GM12878 (cell line): ENCODE data around the gene DCDC2. TPM values are rescaled to one million over a fixed set of nuclear protein-coding genes. Genes with fewer than 3 reads are reported as not detected.
A peak's percentile ranks its signal among the peaks of the same experiment; 100 is the strongest.

Source experiments
- ATAC-seq: fragments of 200-7000 bp; cut with Tn5 transposase; 3 replicates; pipeline ENCODE4 v1.9.1; 2020; ENCODE audit warnings: mild to moderate bottlenecking, moderate library complexity
- BruUV-seq: library from RNA; stranded (reverse); fragments of 400-500 nt; replicated peaks from 2 replicates; lab custom pipeline; 2021; lab: Mats Ljungman, UMichigan
- CTCF ChIA-PET: fragments of 300-600 bp; sonication (Branson Sonifier 250); formaldehyde crosslinking; extraction: SDS; loops from one replicate; lab custom pipeline; 2021; ENCODE audit warnings: inconsistent platforms; lab: Yijun Ruan, JAX
- POLR2A ChIA-PET: fragments of 350-600 bp; formaldehyde crosslinking; extraction: SDS; loops from one replicate; lab custom pipeline; 2021; ENCODE audit warnings: inconsistent platforms; lab: Charles Lee
- RAD21 ChIA-PET: fragments of 300-600 bp; sonication (Branson Sonifier 250); formaldehyde crosslinking; loops from one replicate; lab custom pipeline; 2023; ENCODE audit warnings: antibody characterized with exemption; ENCODE audit not compliant: unreplicated experiment; lab: Charles Lee
- SMC1A ChIA-PET: fragments of 300-600 bp; sonication (Branson Sonifier 250); formaldehyde crosslinking; loops from one replicate; lab custom pipeline; 2023; ENCODE audit not compliant: unreplicated experiment, uncharacterized antibody; lab: Charles Lee
- DNase-seq: peaks from one replicate; pipeline ENCODE4 v3.0.0-alpha.2; 2011; ENCODE audit warnings: low read depth, low spot score
- FAIRE-seq: peaks from 3 replicates; lab custom pipeline; 2011; peaks lifted over from hg19 to GRCh38; lab: Jason Lieb, UNC
- H2AFZ ChIP-seq: 2 replicates; pipeline ENCODE4 v1.6.0; 2011; ENCODE audit warnings: low read depth, low read length, control low read depth; ENCODE audit not compliant: control insufficient read depth
- H3K27ac ChIP-seq: 2 replicates; pipeline ENCODE4 v1.5.1; 2011; ENCODE audit warnings: control low read depth; ENCODE audit not compliant: control insufficient read depth, insufficient read depth
- H3K27me3 ChIP-seq, 2 experiments: replicated peaks in 1 of 2; 2 replicates each; pipeline versions ENCODE4 v1.6.0 to v1.6.1; 2011; ENCODE audit warnings: low read length in 1 of 2; ENCODE audit not compliant: control insufficient read depth in 2 of 2, insufficient read depth in 2 of 2
- H3K36me3 ChIP-seq, 2 experiments: 2 replicates each; pipeline ENCODE4 v1.5.1; 2011; ENCODE audit warnings: low read length in 1 of 2; ENCODE audit not compliant: control insufficient read depth in 2 of 2, insufficient read depth in 2 of 2
- H3K4me1 ChIP-seq: 2 replicates; pipeline ENCODE4 v1.6.1; 2011; ENCODE audit warnings: mild to moderate bottlenecking, low read length, moderate library complexity, mixed read lengths; ENCODE audit not compliant: control insufficient read depth, insufficient read depth
- H3K4me2 ChIP-seq: 2 replicates; pipeline ENCODE4 v1.6.0; 2011; ENCODE audit warnings: control low read depth; ENCODE audit not compliant: control insufficient read depth, insufficient read depth
- H3K4me3 ChIP-seq: fragments of 200-600 bp; sonication (generic); 2 replicates; pipeline ENCODE4 v1.5.1; 2016
- H3K79me2 ChIP-seq: 2 replicates; pipeline ENCODE4 v1.6.0; 2011; ENCODE audit warnings: low read length; ENCODE audit not compliant: control insufficient read depth, insufficient read depth
- H3K9ac ChIP-seq: 2 replicates; pipeline ENCODE4 v1.8.0; 2011; ENCODE audit warnings: low read length, control low read depth, mixed read lengths; ENCODE audit not compliant: control insufficient read depth, insufficient read depth
- H3K9me3 ChIP-seq: replicated peaks from 3 replicates; pipeline ENCODE4 v1.5.1; 2011; ENCODE audit warnings: mild to moderate bottlenecking, low read length; ENCODE audit not compliant: control insufficient read depth, insufficient read depth
- H4K20me1 ChIP-seq: 2 replicates; pipeline ENCODE4 v1.6.0; 2011; ENCODE audit not compliant: control insufficient read depth, insufficient read depth
- CBX3 ChIP-seq: fragments of 200-600 bp; sonication (generic); IDR thresholded peaks from 2 replicates; pipeline ENCODE4 v1.6.1; 2016; ENCODE audit warnings: low read depth, borderline replicate concordance
- SKIL ChIP-seq: fragments of 450-650 bp; IDR thresholded peaks from 2 replicates; pipeline ENCODE4 v1.6.1; 2017; ENCODE audit warnings: mild to moderate bottlenecking, low read depth, inconsistent platforms; ENCODE audit not compliant: poor library complexity, severe bottlenecking
- SMARCA5 ChIP-seq: fragments of 450-650 bp; IDR thresholded peaks from 2 replicates; pipeline ENCODE4 v1.6.1; 2017; ENCODE audit warnings: mild to moderate bottlenecking
- WGBS: methylation state at CpG from one replicate; pipeline ENCODE4 v1.1.6; 2016; ENCODE audit warnings: low lambda C conversion rate; ENCODE audit not compliant: insufficient replicate concordance, insufficient coverage; ENCODE audit errors: missing lambda C conversion rate; 5-methylcytosine and 5-hydroxymethylcytosine counted together
- in situ Hi-C: fragments of 300-500 bp; cut with MboI; formaldehyde crosslinking; loops from 9 replicates; pipeline ENCODE4 v1.14.3; 2018; ENCODE audit warnings: mixed read lengths
- intact Hi-C: fragments of 100-400 bp; cut with micrococcal nuclease; formaldehyde crosslinking; loops from one replicate; pipeline ENCODE4 v1.14.2; 2022; ENCODE audit not compliant: unreplicated experiment
- polyA plus RNA-seq, 11 experiments: library from polyadenylated mRNA; depleted of rRNA in 4 of 11; unstranded in 6 of 11; stranded (reverse) in 5 of 11; fragments of >200 nt; fragmentation: Nextera tagmentation in 4 of 11; fragmentation: Illumina TruSeq in 1 of 11; extraction: Ambion mirVana in 4 of 11; extraction: Trizol in 1 of 11; gene quantifications; 1 replicate in 1 of 11; 2 replicates in 10 of 11; pipeline versions ENCODE4 v1.2.1 to v1.2.3, GENCODE V29; 2011 to 2016; ENCODE audit warnings: inconsistent platforms in 2 of 11, missing spikeins in 2 of 11, low read depth in 1 of 11
- total RNA-seq, 4 experiments: library from RNA; depleted of rRNA in 3 of 4; stranded (reverse); fragments of >200 nt in 3 of 4; fragmentation: Illumina TruSeq in 1 of 4; extraction: Trizol in 1 of 4; gene quantifications; 2 replicates each; pipeline versions ENCODE4 v1.2.1 to v1.2.3, GENCODE V29; 2013 to 2021
- TF ChIP-seq, protein P1 (sequence below): fragments of 450-650 bp; IDR thresholded peaks from 2 replicates; pipeline ENCODE4 v1.6.1; 2017; ENCODE audit warnings: mild to moderate bottlenecking, moderate library complexity

DCDC2 gene
- total and polyA plus RNA-seq, 10 of the 15 experiments (the other 5 are each of a cell fraction or from before 2014, with no cell fraction given), result under 0.01 to 0.03 TPM; not detected in 8

GRCh38 chr6:24358219-24358821 is 461 bp upstream of the DCDC2 start:
- FAIRE-seq (no peak), ATAC-seq (no peak)

More at GRCh38 chr6:24358219-24358821, 461 bp upstream of the DCDC2 start:
- POLR2A ChIA-PET, result interaction anchor here (0.6 kb wide), 1 partner anchor 66 kb away, joined by 3 read pairs; no protein-coding TSS in a partner anchor
- Histone ChIP-seq H3K9me3 (no peaks in the 10 kb centered on the region), H4K20me1 (no peaks in the 10 kb centered on the region), H3K27me3 (peaks cover 0 to 2% of the 10 kb centered on the region in 2 experiments; a peak in 1 of 4 replicates), H3K27ac (no peak overlapping the region), H2AFZ (no peak overlapping the region), H3K4me1 (no peaks in the 10 kb centered on the region; the same call in 1 of the 2 replicates), H3K79me2 (no peaks in the 10 kb centered on the region), H3K4me3 (no peak overlapping the region), H3K4me2 (0 out of 2 replicates have a peak overlapping the region, but pooled peaks have one; percentile 42), H3K9ac (no peak overlapping the region), H3K36me3 (no peaks in the 10 kb centered on the region)
- CTCF ChIA-PET, result no interaction called here
- no TSS peak for BruUV-seq
- in situ Hi-C loops, result no loop called here
- no peak for DNase-seq
- RAD21 ChIA-PET, result no interaction called here
- TF ChIP-seq CBX3 (no peak), SMARCA5 (no peak), SKIL (no peak)
- TF ChIP-seq, protein P1, sequence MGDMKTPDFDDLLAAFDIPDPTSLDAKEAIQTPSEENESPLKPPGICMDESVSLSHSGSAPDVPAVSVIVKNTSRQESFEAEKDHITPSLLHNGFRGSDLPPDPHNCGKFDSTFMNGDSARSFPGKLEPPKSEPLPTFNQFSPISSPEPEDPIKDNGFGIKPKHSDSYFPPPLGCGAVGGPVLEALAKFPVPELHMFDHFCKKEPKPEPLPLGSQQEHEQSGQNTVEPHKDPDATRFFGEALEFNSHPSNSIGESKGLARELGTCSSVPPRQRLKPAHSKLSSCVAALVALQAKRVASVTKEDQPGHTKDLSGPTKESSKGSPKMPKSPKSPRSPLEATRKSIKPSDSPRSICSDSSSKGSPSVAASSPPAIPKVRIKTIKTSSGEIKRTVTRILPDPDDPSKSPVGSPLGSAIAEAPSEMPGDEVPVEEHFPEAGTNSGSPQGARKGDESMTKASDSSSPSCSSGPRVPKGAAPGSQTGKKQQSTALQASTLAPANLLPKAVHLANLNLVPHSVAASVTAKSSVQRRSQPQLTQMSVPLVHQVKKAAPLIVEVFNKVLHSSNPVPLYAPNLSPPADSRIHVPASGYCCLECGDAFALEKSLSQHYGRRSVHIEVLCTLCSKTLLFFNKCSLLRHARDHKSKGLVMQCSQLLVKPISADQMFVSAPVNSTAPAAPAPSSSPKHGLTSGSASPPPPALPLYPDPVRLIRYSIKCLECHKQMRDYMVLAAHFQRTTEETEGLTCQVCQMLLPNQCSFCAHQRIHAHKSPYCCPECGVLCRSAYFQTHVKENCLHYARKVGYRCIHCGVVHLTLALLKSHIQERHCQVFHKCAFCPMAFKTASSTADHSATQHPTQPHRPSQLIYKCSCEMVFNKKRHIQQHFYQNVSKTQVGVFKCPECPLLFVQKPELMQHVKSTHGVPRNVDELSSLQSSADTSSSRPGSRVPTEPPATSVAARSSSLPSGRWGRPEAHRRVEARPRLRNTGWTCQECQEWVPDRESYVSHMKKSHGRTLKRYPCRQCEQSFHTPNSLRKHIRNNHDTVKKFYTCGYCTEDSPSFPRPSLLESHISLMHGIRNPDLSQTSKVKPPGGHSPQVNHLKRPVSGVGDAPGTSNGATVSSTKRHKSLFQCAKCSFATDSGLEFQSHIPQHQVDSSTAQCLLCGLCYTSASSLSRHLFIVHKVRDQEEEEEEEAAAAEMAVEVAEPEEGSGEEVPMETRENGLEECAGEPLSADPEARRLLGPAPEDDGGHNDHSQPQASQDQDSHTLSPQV, result no peak
- SMC1A ChIA-PET, result no interaction called here
- intact Hi-C loops, result loop anchor here (5.0 kb wide), 1 partner anchor 291 kb away; no protein-coding TSS in a partner anchor
- WGBS, result 57% methylated on average over 12 of the region's 12 CpGs
